Activated CD4-positive, alpha-beta T cell treated with anti-CD3 and anti-CD28 coated beads for 36 hours (primary cell): ENCODE data around the gene CYSRT1. TPM values are rescaled to one million over a fixed set of nuclear protein-coding genes. Genes with fewer than 3 reads are reported as not detected.

Experiments
- ATAC-seq: fragments of 200-7000 bp; cut with Tn5 transposase; one replicate; pipeline ENCODE4 v1.10.0; 2021; ENCODE audit warnings: mild to moderate bottlenecking, moderate library complexity
- CTCF ChIA-PET: fragments of 350-600 bp; sonication (Branson Sonifier 250); formaldehyde crosslinking; loops from one replicate; lab custom pipeline; 2021; ENCODE audit warnings: antibody characterized with exemption; lab: Charles Lee
- POLR2A ChIA-PET: fragments of 350-600 bp; sonication (Branson Sonifier 250); formaldehyde crosslinking; loops from one replicate; lab custom pipeline; 2021; ENCODE audit warnings: antibody characterized with exemption, inconsistent platforms; lab: Charles Lee
- DNase-seq: peaks from one replicate; pipeline ENCODE4 v3.0.0-alpha.2; 2020
- H3K27ac Mint-ChIP-seq: one replicate; pipeline ENCODE4 v1.8.0; 2021; ENCODE audit warnings: mixed read lengths
- H3K27me3 Mint-ChIP-seq: one replicate; pipeline ENCODE4 v1.8.0; 2021; ENCODE audit warnings: mixed read lengths
- H3K36me3 Mint-ChIP-seq: one replicate; pipeline ENCODE4 v1.8.0; 2021; ENCODE audit warnings: low read depth, mixed read lengths
- H3K4me1 Mint-ChIP-seq: one replicate; pipeline ENCODE4 v1.8.0; 2021; ENCODE audit warnings: mixed read lengths
- H3K4me3 Mint-ChIP-seq: one replicate; pipeline ENCODE4 v1.8.0; 2021; ENCODE audit warnings: mild to moderate bottlenecking, moderate library complexity, mixed read lengths
- H3K9me3 Mint-ChIP-seq: one replicate; pipeline ENCODE4 v1.8.0; 2021; ENCODE audit warnings: low read depth, mixed read lengths
- intact Hi-C, 2 experiments: fragments of 100-400 bp; cut with DNase I in 1 of 2; cut with micrococcal nuclease in 1 of 2; formaldehyde crosslinking; loops; one replicate each; pipeline versions ENCODE4 v1.14.2 to v1.15.1; 2022 to 2024; cut with DNase I, micrococcal nuclease
- total RNA-seq, 2 experiments: library from RNA; stranded (reverse); gene quantifications; one replicate each; pipeline ENCODE4 v1.2.3, GENCODE V29; 2021

CYSRT1 gene
- total RNA-seq, 2 experiments from 2014 or later: 0.23 to 0.42 TPM

DNA sequence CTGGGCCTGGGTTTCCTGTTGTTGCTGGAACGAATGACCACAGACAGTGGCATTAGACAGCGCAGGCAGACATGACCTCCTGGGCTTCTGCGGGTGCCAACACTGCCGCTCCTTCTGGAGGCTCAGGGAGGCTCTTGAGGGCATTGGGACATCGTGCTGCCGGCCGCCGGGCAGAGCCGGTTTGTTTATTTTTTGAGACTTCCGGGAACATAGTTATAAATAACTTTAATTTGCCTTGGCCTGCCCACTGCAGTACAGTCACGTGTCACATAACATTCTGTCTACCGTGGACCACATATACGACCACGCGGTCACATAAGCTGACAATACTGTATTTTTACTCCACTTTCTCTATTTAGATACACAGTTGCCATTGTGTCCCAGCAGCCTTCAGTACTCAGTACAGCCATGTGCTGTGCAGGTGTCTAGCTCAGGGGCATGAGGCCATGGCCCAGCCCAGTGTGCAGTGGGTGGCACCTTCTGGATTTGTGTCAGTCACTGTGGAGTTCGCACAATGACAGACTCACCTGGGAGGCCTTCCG is 44.3 kb downstream of the CYSRT1 start:
- peaks cover 8% of the 10 kb centered on the region for H3K4me1 Mint-ChIP-seq
- H3K4me3 Mint-ChIP-seq: no peak overlapping the region
- CTCF ChIA-PET: interaction anchor here (0.7 to 0.8 kb wide), 2 partner anchors 13 to 163 kb away, joined by 3 read pairs; no protein-coding TSS in a partner anchor
- intact Hi-C loops: no loop called here
- POLR2A ChIA-PET: no interaction called here
- DNase-seq: no peak
- H3K27ac Mint-ChIP-seq: no peak overlapping the region
- ATAC-seq: no peak
- H3K9me3 Mint-ChIP-seq: no peaks in the 10 kb centered on the region
- H3K27me3 Mint-ChIP-seq: no peaks in the 10 kb centered on the region
- peaks cover 35% of the 10 kb centered on the region for H3K36me3 Mint-ChIP-seq

DNA sequence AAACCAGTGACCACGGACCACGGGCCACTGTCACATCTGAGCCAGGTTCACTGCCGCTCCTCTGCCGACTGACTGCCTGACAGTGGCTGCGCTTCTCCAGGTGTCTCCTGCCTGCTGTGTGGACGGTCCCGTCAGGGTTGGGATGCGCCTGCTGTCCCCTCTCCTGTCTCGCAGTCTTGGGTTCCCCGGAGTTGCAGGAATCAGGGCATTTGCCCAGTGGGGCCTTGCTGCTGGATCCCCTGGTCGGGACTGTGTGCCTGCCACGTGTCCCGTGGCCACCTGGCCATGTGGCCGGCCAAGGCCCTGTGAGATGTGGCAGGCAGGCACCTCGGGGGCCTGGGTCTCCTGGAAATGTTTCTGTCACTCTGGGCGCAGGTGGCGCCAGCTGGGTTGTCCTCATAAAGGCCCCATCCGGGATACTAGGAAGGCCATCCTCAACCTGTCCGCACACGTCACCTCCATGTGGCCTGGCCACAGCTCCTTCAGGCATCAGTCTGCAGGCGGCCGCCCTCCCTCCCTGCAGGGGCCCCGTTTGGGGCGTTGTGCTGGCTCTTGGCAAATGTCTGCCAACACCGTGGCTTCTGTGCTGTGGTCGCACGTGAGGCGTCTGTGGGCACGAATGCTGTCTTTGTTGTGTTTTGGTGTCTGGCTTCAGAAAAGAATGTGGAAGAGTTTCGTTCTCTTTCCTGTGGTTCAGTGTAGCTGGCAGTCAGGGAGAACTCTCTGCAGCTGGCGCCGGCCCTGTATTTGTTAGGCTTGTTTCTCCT is 46.1 kb downstream of the CYSRT1 start:
- Mint-ChIP-seq H3K27ac (no peak overlapping the region), H3K27me3 (no peaks in the 10 kb centered on the region), H3K9me3 (no peaks in the 10 kb centered on the region), H3K4me1 (peaks cover 8% of the 10 kb centered on the region), H3K36me3 (peaks cover 33% of the 10 kb centered on the region), H3K4me3 (no peak overlapping the region)
- DNase-seq (peak; percentile 54), ATAC-seq (peak; percentile 38)
- ChIA-PET POLR2A (no interaction called here), CTCF (no interaction called here)
- intact Hi-C loops: no loop called here

DNA sequence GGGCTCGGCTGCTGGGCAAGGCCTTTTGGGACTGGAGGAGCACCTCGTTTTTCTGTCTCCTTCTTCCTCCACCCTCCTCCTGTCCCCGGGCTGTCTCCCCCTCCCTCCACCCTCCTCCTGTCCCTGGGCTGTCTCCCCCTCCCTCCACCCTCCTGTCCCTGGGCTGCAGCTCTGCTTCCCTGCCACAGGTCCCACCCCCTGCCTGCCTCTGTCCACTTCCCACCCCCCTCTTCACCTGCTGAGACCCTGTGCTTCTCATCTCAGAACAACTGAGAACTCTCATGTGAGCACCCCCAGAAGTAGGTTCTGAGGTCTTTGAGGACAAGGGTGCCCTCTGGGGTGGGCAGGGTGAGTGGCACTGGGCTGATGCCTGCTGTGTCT is 46.7 kb downstream of the CYSRT1 start:
- no peak overlapping the region for H3K27ac Mint-ChIP-seq
- POLR2A ChIA-PET: no interaction called here

DNA sequence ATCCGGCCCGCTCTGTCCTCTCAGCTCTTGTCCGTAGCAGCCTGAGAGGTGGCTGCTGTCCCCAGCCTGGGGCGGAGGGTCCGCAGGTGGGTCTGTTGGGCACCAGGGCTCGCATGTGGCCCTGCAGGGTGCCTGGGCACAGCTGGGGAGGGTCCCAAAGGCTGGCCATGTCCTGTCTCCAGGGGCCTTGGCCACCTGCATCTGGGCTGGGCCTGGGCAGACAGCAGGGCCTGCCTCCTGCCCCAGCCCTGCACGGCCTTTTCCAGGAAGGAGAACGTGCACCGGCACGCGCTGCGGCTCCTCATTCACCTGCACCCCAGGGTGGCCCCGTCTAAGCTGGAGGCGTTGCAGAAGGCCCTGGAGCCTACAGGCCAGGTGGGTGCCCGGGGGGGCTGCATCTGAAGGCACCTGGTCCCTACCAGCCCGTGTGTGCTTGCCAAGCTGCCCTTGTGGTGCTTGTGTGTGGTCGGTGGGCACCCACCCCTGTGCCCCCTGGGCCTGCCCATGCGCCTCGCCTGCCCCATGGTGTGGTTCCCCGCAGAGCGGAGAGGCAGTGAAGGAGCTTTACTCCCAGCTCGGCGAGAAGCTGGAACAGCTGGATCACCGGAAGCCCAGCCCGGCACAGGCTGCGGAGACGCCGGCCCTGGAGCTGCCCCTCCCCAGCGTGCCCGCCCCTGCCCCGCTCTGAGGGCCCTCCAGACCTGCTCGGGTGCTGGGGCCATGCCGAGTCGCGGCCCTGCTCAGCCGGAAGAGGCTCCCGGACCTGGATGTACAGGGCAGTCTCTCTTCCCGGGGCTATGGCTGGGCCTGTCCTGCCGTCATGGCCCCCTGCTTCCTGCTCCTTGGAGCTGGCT is 47.5 kb downstream of the CYSRT1 start:
- Mint-ChIP-seq H3K4me3 (no peak overlapping the region), H3K9me3 (no peaks in the 10 kb centered on the region), H3K4me1 (peaks cover 14% of the 10 kb centered on the region), H3K27me3 (no peaks in the 10 kb centered on the region), H3K27ac (no peak overlapping the region), H3K36me3 (peaks cover 28% of the 10 kb centered on the region)
- POLR2A ChIA-PET: no interaction called here
- CTCF ChIA-PET: no interaction called here
- intact Hi-C loops: no loop called here
- DNase-seq (no peak), ATAC-seq (no peak)

More for the DNA sequence above, 46.7 kb downstream of the CYSRT1 start:
- DNase-seq (no peak), ATAC-seq (no peak)
- Mint-ChIP-seq H3K36me3 (peaks cover 33% of the 10 kb centered on the region), H3K4me1 (peaks cover 9% of the 10 kb centered on the region), H3K27me3 (no peaks in the 10 kb centered on the region), H3K4me3 (no peak overlapping the region), H3K9me3 (no peaks in the 10 kb centered on the region)
- CTCF ChIA-PET: no interaction called here
- intact Hi-C loops: no loop called here

DNA sequence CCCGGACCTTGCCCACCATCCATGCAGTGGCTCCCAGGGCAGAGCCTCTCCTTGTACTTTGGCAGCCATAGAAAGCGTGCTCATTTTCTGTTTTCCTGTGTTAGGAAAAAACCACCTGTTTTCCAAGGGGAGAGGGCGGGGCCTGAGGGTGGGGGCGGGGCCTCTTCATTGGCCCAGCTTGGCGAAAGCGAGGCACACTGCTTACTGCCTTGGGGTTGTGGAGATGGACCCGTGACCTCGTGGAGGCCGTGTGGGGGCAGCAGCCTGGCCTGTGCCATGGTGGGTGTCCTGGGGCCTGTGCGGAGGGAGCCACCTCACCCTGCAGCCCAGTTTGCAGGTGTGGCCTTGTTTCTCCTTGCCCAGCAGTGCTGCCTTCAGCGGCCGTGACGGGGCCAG is 48.1 kb downstream of the CYSRT1 start:
- no peak overlapping the region for H3K27ac Mint-ChIP-seq
- intact Hi-C loops: no loop called here
- H3K4me1 Mint-ChIP-seq: peaks cover 15% of the 10 kb centered on the region
- H3K4me3 Mint-ChIP-seq: no peak overlapping the region
- peaks cover 24% of the 10 kb centered on the region for H3K36me3 Mint-ChIP-seq
- ChIA-PET POLR2A (no interaction called here), CTCF (no interaction called here)
- ATAC-seq: no peak
- DNase-seq: no peak
- H3K9me3 Mint-ChIP-seq: no peaks in the 10 kb centered on the region
- H3K27me3 Mint-ChIP-seq: no peaks in the 10 kb centered on the region

DNA sequence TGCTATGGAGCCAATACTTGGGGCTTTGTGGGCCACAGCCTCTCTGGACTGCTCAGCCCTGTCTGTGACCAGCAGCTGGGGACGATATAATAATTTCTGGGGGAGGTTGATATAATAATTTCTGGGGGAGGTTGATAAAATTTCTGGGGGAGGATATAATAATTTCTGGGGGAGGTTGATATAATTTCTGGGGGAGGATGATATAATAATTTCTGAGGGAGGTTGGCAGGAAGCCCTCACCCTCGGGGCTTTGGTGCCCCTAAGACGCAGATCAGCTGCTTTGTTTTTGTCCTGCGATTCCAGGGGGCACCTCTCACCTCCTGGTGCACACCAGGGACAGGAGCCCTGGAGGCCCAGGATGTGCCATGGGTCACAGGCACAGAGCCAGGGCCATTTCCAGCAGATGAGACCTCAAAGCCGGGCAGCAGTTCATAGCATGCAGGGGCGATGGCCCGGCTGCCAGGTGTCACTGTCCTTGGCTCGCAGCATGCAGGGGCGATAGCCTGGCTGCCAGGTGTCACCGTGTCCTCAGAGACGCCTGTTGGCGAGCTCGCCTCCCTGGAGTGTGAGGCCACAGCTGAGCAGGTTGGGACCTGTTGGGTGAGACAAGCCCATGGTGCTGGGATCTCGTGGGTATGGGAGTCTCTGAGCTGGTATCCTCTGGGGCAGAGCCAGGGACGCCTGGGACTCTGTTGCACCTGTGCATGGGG is 48.8 kb downstream of the CYSRT1 start:
- Mint-ChIP-seq H3K4me3 (no peak overlapping the region), H3K4me1 (peaks cover 15% of the 10 kb centered on the region), H3K36me3 (peaks cover 19% of the 10 kb centered on the region), H3K27ac (no peak overlapping the region), H3K27me3 (no peaks in the 10 kb centered on the region), H3K9me3 (no peaks in the 10 kb centered on the region)
- DNase-seq: no peak
- ChIA-PET CTCF (interaction anchor here (1.0 kb wide), 1 partner anchor 37 kb away, joined by 4 read pairs; no protein-coding TSS in a partner anchor), POLR2A (no interaction called here)
- no peak for ATAC-seq
- intact Hi-C loops: no loop called here

DNA sequence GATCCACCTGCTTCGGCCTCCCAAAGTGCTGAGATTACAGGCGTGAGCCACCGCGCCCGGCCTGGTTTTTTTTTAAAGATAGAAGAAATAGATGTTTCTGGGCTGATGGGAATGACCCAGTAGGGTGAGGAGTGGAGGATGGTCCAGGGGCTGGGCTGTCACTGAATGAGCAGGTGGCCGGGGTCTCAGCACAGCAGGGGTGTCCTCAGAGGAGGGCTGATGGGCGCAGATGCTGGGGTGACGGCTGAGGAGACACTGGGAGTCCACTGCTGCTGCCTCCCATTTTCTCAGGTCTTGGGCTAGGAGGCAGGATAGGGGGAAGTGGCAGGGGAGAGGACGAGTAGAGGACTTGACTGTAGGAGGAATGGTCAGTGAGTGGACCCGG is 50.2 kb downstream of the CYSRT1 start:
- CTCF ChIA-PET: no interaction called here
- ATAC-seq: no peak

More for the DNA sequence above, 50.2 kb downstream of the CYSRT1 start:
- Mint-ChIP-seq H3K27me3 (no peaks in the 10 kb centered on the region), H3K36me3 (peaks cover 8% of the 10 kb centered on the region), H3K4me3 (no peak overlapping the region), H3K27ac (no peak overlapping the region), H3K9me3 (no peaks in the 10 kb centered on the region), H3K4me1 (peaks cover 15% of the 10 kb centered on the region)
- intact Hi-C loops: no loop called here
- no peak for DNase-seq
- POLR2A ChIA-PET: no interaction called here

Other genes with a start within 250 kb of the CYSRT1 start
- gene PTGDS, start 247.7 kb upstream of the CYSRT1 start, total RNA-seq: not detected
- gene LCNL1, start 242.2 kb upstream of the CYSRT1 start, total RNA-seq: not detected
- 10 to 100 TPM; 52.7 to 67.1 TPM for gene PAXX, start 232.8 kb upstream of the CYSRT1 start, total RNA-seq
- not detected for gene CLIC3, start 228.6 kb upstream of the CYSRT1 start, total RNA-seq
- 10 to 100 TPM; 20.4 to 23.7 TPM for gene ABCA2, start 196.9 kb upstream of the CYSRT1 start, total RNA-seq
- gene FUT7, start 193.1 kb upstream of the CYSRT1 start, total RNA-seq: 1 to 10 TPM; 1.3 to 1.6 TPM
- 10 to 100 TPM; 21.0 to 23.1 TPM for gene NPDC1, start 179.0 kb upstream of the CYSRT1 start, total RNA-seq
- gene ENTPD2, start 171.1 kb upstream of the CYSRT1 start, total RNA-seq: under 1 TPM in 1 of 2 experiments, not detected in 1; 0.19 TPM
- gene SAPCD2, start 154.6 kb upstream of the CYSRT1 start, total RNA-seq: 1 to 10 TPM; 6.4 to 8.8 TPM
- gene UAP1L1, start 147.7 kb upstream of the CYSRT1 start, total RNA-seq: 10 to 100 TPM; 12.5 to 14.4 TPM
- gene MAN1B1, start 138.2 kb upstream of the CYSRT1 start, total RNA-seq: 10 to 100 TPM; 21.6 to 26.7 TPM
- 100 to 1,000 TPM; 188 to 204 TPM for gene DPP7, start 110.4 kb upstream of the CYSRT1 start, total RNA-seq
- gene GRIN1, start 86.0 kb upstream of the CYSRT1 start, total RNA-seq: under 1 TPM in 1 of 2 experiments, not detected in 1; 0.14 TPM
- not detected for gene LRRC26, start 55.1 kb upstream of the CYSRT1 start, total RNA-seq
- gene TMEM210, start 53.1 kb upstream of the CYSRT1 start, total RNA-seq: not detected
- gene ANAPC2, start 36.6 kb upstream of the CYSRT1 start, total RNA-seq: 10 to 100 TPM; 30.8 to 38.4 TPM
- 10 to 100 TPM; 53.6 to 58.6 TPM for gene SSNA1, start 36.5 kb upstream of the CYSRT1 start, total RNA-seq
- 1 to 10 TPM; 5.6 to 5.8 TPM for gene TPRN, start 24.4 kb upstream of the CYSRT1 start, total RNA-seq
- 10 to 100 TPM; 25.0 to 30.7 TPM for gene TMEM203, start 19.5 kb upstream of the CYSRT1 start, total RNA-seq
- gene NDOR1, start 19.5 kb upstream of the CYSRT1 start, total RNA-seq: 10 to 100 TPM; 27.0 to 27.8 TPM
- gene RNF208, start 2.9 kb upstream of the CYSRT1 start, total RNA-seq: 1 to 10 TPM; 7.1 to 8.9 TPM
- not detected for gene RNF224, start 2.3 kb downstream of the CYSRT1 start, total RNA-seq
- not detected for gene SLC34A3, start 5.7 kb downstream of the CYSRT1 start, total RNA-seq
- gene TUBB4B, start 16.1 kb downstream of the CYSRT1 start, total RNA-seq: 100 to 1,000 TPM; 264 to 278 TPM
- gene STPG3, start 26.1 kb downstream of the CYSRT1 start, total RNA-seq: not detected
- 10 to 100 TPM; 41.4 to 54.1 TPM for gene NELFB, start 30.2 kb downstream of the CYSRT1 start, total RNA-seq
- gene TOR4A, start 52.6 kb downstream of the CYSRT1 start, total RNA-seq: 1 to 10 TPM; 2.6 to 3.4 TPM
- gene NRARP, start 77.1 kb downstream of the CYSRT1 start, total RNA-seq: 1 to 10 TPM; 2.1 TPM
- gene EXD3, start 198.0 kb downstream of the CYSRT1 start, total RNA-seq: 1 to 10 TPM; 6.7 to 7.1 TPM
- gene NOXA1, start 198.2 kb downstream of the CYSRT1 start, total RNA-seq: 1 to 10 TPM in 1 of 2 experiments, under 1 TPM in 1; 0.97 to 1.7 TPM
- gene ENTPD8, start 216.2 kb downstream of the CYSRT1 start, total RNA-seq: not detected
- gene NSMF, start 234.2 kb downstream of the CYSRT1 start, total RNA-seq: 10 to 100 TPM; 63.6 to 65.0 TPM